SIG-M5 treated with dmso at 0.1 percent for 504 hours (cell line): ENCODE measurements around the gene RAP1B.

Source experiments
- DNase-seq: peaks from one replicate; lab custom pipeline; 2025; ENCODE audit not compliant: unreplicated experiment; lab: John Stamatoyannopoulos, UW

Gene RAP1B

DNA sequence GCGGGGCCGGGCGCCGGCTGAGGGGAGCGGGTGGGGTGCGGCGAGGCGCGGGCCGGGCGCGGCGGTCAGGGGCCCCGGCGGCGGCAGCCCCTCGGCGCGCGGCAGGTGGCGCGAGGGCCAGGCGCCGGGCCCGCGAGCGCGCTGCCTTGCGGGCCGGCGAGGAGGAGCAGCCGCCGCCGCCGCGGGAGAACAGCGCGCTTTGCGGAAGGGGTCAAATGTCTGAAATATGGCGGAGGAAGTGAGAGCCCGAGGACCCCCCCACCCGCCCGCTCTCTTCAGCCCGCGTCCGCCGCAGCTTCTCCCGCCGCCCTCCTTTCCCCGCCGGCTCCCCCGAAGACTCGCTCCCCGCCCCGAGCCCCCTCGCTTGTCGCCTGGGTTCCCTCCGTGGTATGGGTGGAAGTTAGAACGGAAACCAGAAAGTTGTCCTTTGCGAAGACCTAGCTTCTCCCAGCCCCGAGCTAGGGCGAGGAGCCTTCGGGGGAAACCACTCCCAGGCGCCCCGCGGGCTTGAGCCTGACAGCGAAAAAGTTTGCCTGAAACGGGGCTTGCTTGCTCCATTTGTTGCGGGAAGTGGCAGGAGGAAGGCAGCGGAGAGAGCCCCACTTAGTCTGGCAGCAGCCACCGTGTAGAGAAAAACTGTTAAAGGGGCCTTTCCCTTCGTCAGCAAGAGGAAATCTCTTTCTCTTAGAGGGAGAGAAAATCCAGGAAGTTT is 551 bp downstream of the RAP1B start:
- peak; percentile 79 for DNase-seq

GRCh38 chr12:68611806-68612160 is 1.1 kb downstream of the RAP1B start:
- no peak for DNase-seq

DNA sequence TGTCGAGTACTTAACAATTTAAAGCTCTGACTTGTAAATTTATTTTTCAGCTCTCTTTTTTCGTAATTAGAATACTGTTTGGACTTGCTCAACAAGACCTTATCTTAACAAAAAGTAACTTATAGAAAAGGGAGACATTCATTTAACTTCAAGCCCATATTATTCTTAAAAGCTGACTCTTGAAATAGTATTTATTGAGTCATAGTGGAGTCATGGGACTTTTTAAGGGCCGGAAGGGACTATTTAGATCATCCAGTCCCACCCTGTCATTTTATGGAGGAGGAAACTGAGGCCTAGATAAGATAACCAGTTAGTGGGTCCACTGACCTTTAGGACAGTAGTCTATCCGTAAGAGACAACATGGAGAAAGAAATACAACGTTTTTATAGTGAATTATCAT is 1.5 kb downstream of the RAP1B start:
- DNase-seq, result no peak

GRCh38 chr12:68612697-68613096 is 2.0 kb downstream of the RAP1B start:
- no peak for DNase-seq

DNA sequence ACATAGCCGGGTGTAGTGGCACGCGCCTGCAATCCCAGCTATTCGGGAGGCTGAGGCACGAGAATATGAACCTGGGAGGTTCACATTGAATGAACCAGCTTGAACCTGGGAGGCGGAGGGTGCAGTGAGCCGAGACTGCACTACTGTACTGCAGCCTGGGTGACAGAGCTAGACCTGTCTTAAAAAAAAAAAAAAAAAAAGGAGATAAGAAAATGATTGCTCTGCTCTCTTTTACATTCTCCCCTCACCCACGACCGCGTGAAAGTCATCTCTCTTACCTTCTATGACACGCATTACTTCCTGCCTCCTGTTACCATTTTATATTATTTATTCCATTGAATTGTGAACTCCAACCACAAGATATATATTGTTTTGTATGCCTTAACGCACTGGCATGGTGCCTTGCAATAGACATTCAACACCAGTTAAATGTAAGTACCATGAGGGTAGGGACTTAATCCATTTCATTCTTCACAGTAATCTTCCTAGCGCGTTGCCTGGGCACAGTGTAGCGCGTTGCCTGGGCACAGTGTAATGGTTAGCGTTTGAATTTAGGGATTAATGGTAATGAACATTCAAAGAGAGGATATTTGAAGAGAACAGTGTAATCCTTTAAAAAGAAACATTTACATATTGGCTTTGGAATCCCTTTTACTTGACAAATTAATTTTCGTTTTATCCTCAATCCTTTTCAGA is 2.7 kb downstream of the RAP1B start:
- no peak for DNase-seq

- no peak for DNase-seq
Observed at GRCh38 chr12:68614105-68614679, 3.5 kb downstream of the RAP1B start.

GRCh38 chr12:68614769-68615168 is 4.1 kb downstream of the RAP1B start:
- DNase-seq, result no peak

DNA sequence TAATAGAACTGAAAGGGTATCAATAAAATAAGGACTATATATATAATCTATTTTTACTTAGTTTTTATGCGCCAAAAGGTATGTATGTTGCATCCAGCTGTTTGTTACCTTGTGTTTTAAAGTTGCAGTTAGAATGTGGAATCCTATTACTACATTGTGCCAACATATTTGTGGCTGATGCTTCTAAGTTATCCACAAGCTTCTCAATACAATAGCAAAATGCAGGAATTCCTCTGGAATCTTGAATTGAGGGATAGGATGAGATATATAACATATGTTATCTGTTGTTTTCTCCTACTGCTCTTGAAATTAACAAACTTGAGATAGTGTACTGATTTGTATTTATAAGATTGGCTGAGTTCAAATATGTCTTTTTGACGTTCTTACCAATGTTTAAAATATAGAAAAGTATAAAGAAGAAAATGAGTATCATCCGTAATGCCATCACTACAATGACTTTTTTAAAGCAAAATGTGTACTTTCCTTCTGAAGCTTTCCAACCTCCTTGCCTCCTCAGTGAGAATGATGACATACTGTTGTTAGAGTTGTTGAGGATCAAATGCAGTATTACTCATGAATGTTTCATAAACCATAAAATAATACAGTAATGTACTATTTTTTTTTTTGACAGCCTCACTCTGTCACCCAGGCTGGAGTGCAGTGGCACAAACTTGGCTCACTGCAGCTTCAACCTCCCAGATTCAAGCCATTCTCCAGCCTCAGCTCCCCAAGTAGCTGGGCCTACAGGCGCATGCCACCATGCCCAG is 6.6 kb downstream of the RAP1B start:
- DNase-seq, result no peak

- no peak for DNase-seq
Observed at GRCh38 chr12:68619541-68619940, 8.8 kb downstream of the RAP1B start.

DNA sequence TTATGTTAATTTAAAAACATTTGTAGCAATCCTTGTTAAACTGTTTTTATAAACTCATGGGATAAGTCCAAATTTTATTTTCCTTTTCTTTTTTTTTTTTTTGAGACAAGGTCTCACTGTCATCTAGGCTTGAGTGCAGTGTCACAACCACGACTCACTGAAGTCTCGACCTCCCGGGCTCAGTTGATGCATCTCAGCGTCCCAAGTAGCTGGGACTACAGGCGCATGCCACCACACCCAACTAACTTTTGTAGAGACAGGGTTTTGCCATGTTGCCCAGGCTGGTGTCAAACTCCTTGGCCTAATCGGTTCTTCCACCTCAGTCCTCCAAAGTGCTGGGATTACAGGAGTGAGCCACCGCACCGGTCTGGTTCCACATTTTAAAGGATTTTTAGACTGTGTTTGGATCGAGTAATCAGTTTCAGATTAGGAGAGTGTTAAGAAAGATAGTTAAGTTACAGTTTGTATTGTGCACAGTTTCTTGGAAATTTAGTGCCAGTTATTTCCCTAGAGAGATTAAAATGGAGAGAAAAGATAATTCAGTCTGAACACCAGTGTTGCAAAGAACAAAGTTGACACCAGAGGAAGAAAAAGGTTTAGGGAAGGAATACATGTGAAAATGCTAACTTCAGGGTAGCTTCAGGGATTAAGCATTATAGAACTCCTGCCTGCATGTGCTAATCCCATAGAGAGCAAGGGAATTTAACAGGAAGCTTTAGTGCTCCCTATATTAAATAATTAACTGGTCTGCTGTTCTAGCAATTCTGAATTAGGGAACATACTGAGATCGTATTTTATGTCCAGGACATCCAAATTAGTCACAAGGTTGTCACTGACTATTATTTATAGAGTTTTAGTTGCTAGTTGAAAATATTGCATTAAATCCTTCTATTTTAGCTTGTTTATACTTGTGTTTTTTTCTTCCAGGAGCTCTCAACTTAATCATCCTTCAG is 10.1 kb downstream of the RAP1B start:
- no peak for DNase-seq

DNA sequence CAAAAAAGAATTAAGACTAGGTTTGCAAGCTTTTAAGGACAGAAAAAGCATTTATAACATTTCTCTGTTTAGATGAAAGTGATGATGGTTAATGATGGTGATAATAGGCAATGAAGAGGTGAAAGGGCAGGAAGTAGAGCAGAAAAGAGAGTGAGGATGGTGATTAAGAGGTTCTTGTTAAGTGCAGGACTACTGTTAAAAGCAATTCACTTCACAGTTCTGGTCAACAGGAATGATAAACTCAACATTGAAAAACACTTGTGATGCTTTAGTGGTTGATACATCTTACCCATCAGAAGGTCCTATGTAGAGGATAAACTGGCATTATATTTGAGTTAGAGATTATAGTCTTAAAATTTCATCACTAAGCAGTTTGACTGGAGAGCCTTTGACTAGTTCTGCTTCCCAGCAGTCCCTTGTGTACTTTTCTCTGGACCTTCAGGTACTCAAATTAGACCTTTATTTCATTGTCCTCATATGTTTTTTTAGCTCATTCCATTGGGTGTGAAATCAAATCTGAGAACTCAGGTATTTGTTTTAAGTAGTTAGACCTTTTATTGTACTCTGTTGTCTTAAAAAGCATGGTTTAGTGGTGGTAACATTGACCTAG is 10.9 kb downstream of the RAP1B start:
- DNase-seq, result no peak

DNA sequence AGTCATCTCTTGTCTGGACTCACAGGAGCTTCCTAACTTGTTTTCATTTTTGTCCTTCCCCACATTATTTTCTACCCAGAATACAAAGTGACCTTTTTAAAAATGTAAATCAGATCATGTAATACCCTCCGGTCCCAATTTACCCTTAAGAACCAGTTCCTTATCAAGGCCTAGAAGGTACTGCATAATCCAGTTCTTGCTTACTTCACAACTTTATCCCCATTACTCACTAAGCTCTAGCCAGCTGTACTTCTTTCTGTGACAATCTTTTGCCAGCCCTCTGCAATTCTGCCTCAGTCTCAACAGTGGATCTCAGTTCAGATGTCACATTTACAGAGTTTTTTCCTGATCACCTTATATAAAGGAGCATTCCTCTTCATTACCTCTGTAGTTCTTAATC is 11.6 kb downstream of the RAP1B start:
- DNase-seq, result no peak

DNA sequence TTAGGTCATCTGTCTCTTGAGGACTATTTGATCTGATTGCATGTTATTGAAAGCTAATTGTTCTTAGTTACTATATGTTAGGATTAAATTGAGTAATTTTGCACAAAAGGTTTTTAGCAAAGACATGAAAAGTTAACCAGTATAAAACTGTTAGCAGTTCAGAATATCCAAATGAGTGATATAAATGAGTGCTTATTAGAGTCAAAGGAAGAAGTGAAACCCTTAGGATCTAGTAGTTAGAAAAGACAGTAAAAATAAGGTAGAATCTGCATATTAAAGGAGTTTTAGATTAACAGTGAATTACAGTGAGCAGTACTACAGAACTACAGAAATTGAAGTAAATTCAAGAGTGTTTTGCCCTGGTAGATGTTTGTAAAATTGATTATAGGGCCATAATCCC is 12.4 kb downstream of the RAP1B start:
- DNase-seq, result no peak

DNA sequence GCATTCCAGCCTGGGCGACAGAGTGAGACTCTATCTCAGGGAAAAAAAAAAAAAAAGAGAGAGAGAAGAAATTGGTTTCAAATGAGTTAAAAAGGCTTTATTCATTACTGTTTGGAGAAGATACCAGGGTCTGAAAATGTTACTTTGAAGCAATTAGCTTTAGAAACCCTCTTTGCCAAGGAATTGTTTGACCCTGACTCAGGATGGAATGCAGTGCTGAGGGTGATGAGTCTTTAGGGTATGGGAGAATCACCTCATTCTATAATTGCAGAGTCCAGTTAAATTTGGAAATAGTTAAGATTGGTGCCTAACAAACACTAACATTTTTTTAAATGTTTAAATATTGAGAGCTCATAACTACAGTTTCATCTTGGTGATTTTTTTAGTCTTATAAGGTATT is 13.3 kb downstream of the RAP1B start:
- DNase-seq, result no peak

- DNase-seq, result no peak
Observed at GRCh38 chr12:68624933-68625332, 14.2 kb downstream of the RAP1B start.

DNA sequence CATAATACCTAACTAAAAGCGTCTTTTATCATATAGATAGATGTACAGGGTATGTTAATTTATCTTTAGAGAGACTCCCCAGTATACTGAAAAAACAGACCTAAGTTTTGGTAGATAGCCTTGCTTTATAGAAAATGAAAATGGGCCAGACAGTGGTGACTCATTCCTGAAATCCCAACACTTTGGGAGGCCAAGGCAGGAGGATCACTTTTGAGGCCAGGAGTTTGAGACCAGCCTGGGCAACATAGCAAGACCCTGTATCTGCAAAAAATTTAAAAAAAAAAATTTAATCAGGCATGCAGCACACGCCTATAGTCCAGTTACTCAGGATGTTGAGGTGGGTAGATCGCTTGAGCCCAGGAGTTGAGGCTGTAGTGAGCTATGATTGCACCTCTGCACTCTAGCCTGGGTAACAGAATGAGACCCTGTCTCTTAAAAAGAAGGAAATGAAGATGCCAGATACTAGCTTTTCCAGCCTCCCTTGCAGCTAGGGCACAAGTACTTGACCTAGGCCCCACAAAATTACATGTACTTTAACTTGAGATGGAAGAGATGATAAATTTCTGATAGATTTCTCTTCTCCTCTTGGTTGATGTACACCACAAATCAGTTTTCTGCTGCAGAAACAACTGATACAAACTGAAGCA is 17.1 kb downstream of the RAP1B start:
- no peak for DNase-seq

DNA sequence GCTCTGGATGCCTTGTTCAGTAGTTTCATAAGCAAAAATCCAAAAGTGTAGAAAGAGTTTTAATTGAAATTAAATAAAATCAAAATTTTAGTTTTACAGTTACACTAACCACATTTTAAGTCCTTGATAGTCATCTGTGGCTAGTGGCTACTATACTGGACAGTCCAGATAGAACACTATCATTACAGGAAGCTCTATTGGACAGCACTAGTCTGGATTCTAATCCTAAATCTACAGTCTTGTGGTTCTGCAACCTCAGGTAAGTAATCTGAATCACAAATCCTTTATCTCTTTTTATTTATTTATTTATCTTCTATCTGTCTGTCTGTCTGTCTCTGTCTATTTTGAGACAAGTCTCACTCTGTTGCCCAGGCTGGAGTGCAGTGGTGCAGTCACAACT is 18.0 kb downstream of the RAP1B start:
- DNase-seq, result no peak

DNA sequence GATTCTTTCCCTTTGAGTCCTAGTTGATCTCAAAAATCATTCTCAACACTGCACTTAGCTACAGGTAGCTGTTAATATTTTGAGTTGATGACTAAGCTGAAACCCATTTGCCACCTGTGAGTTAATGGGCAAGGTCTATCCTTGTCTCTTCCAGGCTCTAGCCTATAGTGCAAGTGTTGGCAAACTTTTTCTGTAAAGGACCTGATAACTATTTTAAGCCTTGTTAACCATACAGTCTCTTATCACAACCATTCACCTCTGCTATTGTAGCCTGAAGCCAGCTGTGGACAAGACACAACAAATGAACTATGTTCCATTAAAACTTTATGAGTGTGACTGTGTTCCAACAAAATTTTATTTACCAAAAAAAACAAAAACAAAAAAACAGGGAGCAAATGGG is 19.4 kb downstream of the RAP1B start:
- no peak for DNase-seq

DNA sequence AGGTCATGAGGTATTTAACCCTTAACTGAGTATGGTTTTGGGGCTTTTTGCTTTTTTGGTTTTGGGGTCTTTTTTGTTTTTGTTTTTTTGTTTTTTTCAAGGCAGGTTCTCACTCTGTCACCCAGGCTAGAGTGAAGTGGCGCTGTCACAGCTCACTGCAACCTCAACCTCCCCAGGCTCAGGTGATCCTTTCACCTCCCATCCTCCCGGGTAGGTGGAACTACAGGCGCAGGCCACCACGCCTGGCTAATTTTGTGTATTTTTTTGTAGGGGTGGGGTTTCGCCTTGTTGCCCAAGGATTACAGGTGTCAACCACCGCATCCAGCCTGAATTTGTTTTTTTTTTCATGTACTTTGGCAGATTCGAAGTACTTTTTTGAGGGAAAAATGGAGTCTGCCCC is 19.9 kb downstream of the RAP1B start:
- no peak for DNase-seq

DNA sequence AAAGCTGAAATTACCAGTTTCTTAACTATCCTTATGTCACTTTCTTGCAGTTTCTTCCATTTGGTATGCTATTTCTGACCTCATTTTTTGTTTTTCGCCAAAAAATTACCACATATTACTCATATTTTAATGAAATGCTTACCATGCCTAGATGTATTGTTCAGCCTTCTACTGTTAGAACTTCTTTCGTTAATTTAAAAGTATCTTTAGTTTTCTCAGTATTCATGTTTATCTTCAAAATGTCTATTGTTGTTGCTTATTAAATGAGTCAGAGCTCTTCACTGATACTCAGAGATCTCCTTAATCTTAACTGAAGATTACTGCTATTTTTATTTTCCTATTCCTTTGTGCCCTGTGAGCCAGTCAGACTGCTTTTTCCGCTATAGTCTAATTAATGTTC is 20.5 kb downstream of the RAP1B start:
- no peak for DNase-seq
